SK-N-MC (cell line): ENCODE results near the gene LRMDA.

Experiments
- EZH2 ChIP-seq: fragments of 200-600 bp; sonication (generic); IDR thresholded peaks from one replicate; pipeline ENCODE4 v1.6.1; 2017; ENCODE audit warnings: antibody characterized with exemption
- FOXP2 ChIP-seq: optimal IDR thresholded peaks from 2 replicates; pipeline ENCODE3; 2011; ENCODE audit warnings: mild to moderate bottlenecking, moderate library complexity; ENCODE audit not compliant: insufficient read depth; ENCODE audit errors: extremely low read length, control extremely low read depth
- POLR2AphosphoS5 ChIP-seq: IDR thresholded peaks from 2 replicates; pipeline ENCODE4 v1.6.1; 2012; ENCODE audit warnings: mild to moderate bottlenecking, low read depth, low read length, borderline replicate concordance

GRCh38 chr10:75575940-75576339 lies 144.5 kb downstream of the LRMDA start:
- TF ChIP-seq POLR2AphosphoS5 = no peak
- no peak for TF ChIP-seq EZH2
- TF ChIP-seq FOXP2 = no peak
